Urinary bladder (tissue), 4 donors: ENCODE data around the gene RBM12. TPM values are rescaled to one million over a fixed set of nuclear protein-coding genes. Genes with fewer than 3 reads are reported as not detected.
"Not testable (repeated sequence)": the region's sequence is repeated elsewhere in the genome, so short reads cannot be mapped to it uniquely, and the experiment has no call there.

ENCODE experiments used
- DNase-seq: peaks from one replicate; pipeline ENCODE4 v3.0.0-alpha.2; 2015; ENCODE audit errors: extremely low spot score
- H3K27ac ChIP-seq: one replicate; pipeline ENCODE4 v1.5.1; 2013; ENCODE audit warnings: low read depth, mild to moderate bottlenecking, moderate library complexity
- H3K36me3 ChIP-seq: one replicate; pipeline ENCODE4 v1.6.1; 2013; ENCODE audit warnings: mild to moderate bottlenecking, moderate library complexity; ENCODE audit not compliant: insufficient read depth
- H3K4me1 ChIP-seq: one replicate; pipeline ENCODE4 v1.6.1; 2013; ENCODE audit warnings: mild to moderate bottlenecking, moderate library complexity; ENCODE audit not compliant: insufficient read depth
- H3K4me3 ChIP-seq: one replicate; pipeline ENCODE4 v1.5.1; 2013; ENCODE audit warnings: low read depth, low read length
- WGBS: extraction: QIAGEN DNeasy Blood & Tissue Kit; methylation state at CpG from one replicate; pipeline ENCODE4 v1.1.7; 2013; 5-methylcytosine and 5-hydroxymethylcytosine counted together
- polyA plus RNA-seq: library from polyadenylated mRNA; stranded (reverse); fragments of 200-250 nt; gene quantifications from one replicate; pipeline ENCODE4 v1.2.3, GENCODE V29; 2013
- total RNA-seq: library from RNA; depleted of rRNA; stranded (reverse); fragments of >200 nt; gene quantifications from one replicate; pipeline ENCODE4 v1.2.3, GENCODE V29; 2014
- donor health status: healthy with polysubstance abuse.
- donor health status: healthy.

RBM12 gene, protein sequence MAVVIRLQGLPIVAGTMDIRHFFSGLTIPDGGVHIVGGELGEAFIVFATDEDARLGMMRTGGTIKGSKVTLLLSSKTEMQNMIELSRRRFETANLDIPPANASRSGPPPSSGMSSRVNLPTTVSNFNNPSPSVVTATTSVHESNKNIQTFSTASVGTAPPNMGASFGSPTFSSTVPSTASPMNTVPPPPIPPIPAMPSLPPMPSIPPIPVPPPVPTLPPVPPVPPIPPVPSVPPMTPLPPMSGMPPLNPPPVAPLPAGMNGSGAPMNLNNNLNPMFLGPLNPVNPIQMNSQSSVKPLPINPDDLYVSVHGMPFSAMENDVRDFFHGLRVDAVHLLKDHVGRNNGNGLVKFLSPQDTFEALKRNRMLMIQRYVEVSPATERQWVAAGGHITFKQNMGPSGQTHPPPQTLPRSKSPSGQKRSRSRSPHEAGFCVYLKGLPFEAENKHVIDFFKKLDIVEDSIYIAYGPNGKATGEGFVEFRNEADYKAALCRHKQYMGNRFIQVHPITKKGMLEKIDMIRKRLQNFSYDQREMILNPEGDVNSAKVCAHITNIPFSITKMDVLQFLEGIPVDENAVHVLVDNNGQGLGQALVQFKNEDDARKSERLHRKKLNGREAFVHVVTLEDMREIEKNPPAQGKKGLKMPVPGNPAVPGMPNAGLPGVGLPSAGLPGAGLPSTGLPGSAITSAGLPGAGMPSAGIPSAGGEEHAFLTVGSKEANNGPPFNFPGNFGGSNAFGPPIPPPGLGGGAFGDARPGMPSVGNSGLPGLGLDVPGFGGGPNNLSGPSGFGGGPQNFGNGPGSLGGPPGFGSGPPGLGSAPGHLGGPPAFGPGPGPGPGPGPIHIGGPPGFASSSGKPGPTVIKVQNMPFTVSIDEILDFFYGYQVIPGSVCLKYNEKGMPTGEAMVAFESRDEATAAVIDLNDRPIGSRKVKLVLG
- total RNA-seq (64.8 TPM), polyA plus RNA-seq (25.5 TPM)

- DNase-seq: peak; percentile 82
- under 1% methylated on average over 61 of the region's 61 CpGs for WGBS
- Histone ChIP-seq H3K4me3 (peak within 1 kb of the TSS; percentile 83), H3K36me3 (no peaks in the 10 kb centered on the region), H3K4me1 (peaks cover 3% of the 10 kb centered on the region), H3K27ac (peak within 1 kb of the TSS; percentile 95)
Measured at GRCh38 chr20:35664466-35665206, at the start of gene RBM12, which contains the start of gene CPNE1. TSS of gene RBM12 (minus strand) at chr20:35664900. CDS start at chr20:35655322, 9,578 bp downstream. TSS of gene CPNE1 (minus strand) at chr20:35664900. CDS start at chr20:35632923, 31,977 bp downstream.

DNA sequence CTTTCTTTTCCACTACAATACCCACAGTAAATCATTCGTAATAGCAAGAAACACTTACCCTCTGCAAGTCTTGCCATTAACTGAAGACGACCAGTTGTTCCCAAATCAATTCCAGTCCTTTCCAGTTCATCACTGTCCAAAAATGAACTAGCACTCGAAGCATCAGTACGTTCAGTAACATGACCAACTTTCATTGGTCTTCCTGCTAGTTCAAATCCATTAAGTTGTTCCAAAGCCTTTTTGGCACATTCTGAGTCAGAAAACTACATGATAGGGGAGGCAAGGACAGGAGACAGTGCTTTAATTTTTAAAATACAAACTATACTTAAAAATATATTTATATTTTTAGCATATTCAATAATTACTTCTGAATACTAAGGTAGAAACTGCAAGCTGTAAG is 49.4 kb upstream of the RBM12 start:
- Histone ChIP-seq H3K4me1 (no peaks in the 10 kb centered on the region), H3K36me3 (peaks cover 8% of the 10 kb centered on the region)

DNA sequence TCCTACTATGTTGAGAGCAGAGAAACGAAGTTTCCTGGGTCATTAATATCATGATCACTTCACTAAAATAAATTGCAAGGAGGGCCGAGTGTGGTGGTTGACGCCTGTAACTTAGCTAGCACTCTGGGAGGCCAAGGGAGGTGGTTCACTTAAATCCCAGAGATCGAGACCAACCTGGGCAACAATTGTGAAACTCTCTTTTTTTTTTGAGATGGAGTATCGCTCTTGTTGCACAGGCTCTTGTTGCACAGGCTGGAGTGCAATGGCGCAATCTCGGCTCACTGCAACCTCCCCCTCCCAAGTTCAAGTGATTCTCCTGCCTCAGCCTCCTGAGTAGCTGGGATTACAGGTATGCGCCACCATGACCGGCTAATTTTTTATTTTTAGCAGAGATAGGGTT is 48.4 kb upstream of the RBM12 start:
- not testable (repeated sequence) for DNase-seq, H3K4me1 ChIP-seq, H3K27ac ChIP-seq, H3K4me3 ChIP-seq, H3K36me3 ChIP-seq
- 88% methylated on average over 9 of the region's 9 CpGs for WGBS

More for the DNA sequence above, 49.4 kb upstream of the RBM12 start:
- Histone ChIP-seq H3K4me3 (no peak overlapping the region), H3K27ac (no peak overlapping the region)
- no peak for DNase-seq
- 73% methylated on average over 4 of the region's 4 CpGs for WGBS

GRCh38 chr20:35711588-35712209 is 47.0 kb upstream of the RBM12 start:
- 79% methylated on average over 6 of the region's 6 CpGs for WGBS
- DNase-seq: no peak
- H3K36me3 ChIP-seq: peaks cover 8% of the 10 kb centered on the region
- no peak overlapping the region for H3K4me3 ChIP-seq
- H3K4me1 ChIP-seq: no peaks in the 10 kb centered on the region
- H3K27ac ChIP-seq: no peak overlapping the region

DNA sequence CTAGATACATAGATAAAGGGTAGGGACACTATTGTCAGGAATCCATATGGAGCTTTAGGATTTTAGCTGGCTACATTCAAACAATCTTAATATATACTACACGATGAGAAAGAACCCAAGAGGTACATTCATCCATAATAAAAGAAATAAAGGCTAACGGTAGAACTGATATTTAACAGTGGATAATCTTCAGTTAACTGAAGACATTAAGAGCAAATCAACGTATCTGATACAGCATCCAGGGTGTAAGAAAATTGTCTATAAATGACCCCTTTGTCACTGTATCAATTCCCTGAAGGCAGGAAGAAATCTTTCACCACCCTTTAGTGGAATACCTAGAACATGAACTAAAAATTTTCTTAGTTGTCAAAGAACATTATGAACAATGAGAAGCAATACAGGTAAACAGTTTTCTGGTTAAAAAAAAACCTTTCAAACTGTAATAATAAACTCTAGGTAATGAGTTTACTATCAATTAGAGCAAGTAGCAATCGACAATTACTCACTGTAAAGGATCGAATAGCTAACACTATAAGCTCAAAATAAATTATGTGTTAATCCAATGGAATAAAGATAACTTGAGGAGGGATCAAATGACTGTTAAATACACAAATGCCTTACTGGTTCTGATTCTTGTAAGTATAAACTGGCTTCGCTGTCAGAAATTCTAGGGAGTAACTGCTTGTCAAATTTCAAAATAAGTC is 46.3 kb upstream of the RBM12 start:
- no peak overlapping the region for H3K27ac ChIP-seq
- no peak for DNase-seq
- H3K36me3 ChIP-seq: peaks cover 8% of the 10 kb centered on the region
- H3K4me3 ChIP-seq: no peak overlapping the region
- H3K4me1 ChIP-seq: no peaks in the 10 kb centered on the region
- WGBS: 64% methylated on average over 6 of the region's 6 CpGs

DNA sequence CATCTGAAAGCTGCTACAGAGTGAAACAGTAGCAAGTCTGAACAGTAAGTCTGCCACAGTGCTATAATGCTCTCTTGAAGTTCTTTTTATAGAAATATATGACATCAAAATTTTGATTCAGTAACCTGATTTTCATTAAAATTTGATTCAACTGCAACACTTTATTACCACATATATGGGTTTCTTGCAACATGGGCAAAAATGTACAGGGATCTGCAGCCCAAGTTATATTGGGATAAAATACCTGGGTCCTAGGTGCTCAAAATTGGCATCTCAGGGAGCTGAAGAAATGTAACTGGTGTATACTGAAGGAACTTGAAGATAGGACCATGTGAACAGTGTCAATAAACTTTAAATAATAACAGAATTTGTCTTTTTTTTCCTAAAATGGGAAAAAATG is 45.3 kb upstream of the RBM12 start:
- no peaks in the 10 kb centered on the region for H3K4me1 ChIP-seq
- peaks cover 6% of the 10 kb centered on the region for H3K36me3 ChIP-seq
- DNase-seq: no peak
- no peak overlapping the region for H3K4me3 ChIP-seq
- H3K27ac ChIP-seq: no peak overlapping the region

GRCh38 chr20:35709259-35709658 is 44.6 kb upstream of the RBM12 start:
- 82% methylated on average over 1 of the region's 1 CpG for WGBS
- peaks cover 9% of the 10 kb centered on the region for H3K36me3 ChIP-seq
- no peak overlapping the region for H3K27ac ChIP-seq
- DNase-seq: no peak
- H3K4me3 ChIP-seq: no peak overlapping the region
- H3K4me1 ChIP-seq: no peaks in the 10 kb centered on the region

DNA sequence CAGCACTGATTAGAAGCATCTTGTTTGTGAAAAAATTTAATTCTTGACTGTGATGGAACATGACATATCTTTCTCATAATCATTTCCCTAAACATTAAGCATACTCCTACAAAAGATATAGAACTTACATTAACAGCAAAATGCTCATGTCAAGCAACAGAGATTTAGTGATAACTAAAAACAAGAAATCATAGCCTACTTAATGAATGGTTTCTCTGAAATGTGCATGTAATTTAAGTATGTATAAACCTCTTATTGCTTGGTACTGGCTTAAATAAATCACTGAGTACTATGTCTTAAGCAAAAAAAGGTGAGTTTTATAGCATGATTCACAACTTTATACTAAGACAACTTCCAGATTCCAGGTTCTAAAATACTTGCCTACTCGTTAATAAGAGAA is 43.8 kb upstream of the RBM12 start:
- 49% methylated on average over 1 of the region's 1 CpG for WGBS
- Histone ChIP-seq H3K36me3 (peaks cover 9% of the 10 kb centered on the region), H3K4me1 (no peaks in the 10 kb centered on the region), H3K4me3 (no peak overlapping the region), H3K27ac (no peak overlapping the region)
- no peak for DNase-seq

DNA sequence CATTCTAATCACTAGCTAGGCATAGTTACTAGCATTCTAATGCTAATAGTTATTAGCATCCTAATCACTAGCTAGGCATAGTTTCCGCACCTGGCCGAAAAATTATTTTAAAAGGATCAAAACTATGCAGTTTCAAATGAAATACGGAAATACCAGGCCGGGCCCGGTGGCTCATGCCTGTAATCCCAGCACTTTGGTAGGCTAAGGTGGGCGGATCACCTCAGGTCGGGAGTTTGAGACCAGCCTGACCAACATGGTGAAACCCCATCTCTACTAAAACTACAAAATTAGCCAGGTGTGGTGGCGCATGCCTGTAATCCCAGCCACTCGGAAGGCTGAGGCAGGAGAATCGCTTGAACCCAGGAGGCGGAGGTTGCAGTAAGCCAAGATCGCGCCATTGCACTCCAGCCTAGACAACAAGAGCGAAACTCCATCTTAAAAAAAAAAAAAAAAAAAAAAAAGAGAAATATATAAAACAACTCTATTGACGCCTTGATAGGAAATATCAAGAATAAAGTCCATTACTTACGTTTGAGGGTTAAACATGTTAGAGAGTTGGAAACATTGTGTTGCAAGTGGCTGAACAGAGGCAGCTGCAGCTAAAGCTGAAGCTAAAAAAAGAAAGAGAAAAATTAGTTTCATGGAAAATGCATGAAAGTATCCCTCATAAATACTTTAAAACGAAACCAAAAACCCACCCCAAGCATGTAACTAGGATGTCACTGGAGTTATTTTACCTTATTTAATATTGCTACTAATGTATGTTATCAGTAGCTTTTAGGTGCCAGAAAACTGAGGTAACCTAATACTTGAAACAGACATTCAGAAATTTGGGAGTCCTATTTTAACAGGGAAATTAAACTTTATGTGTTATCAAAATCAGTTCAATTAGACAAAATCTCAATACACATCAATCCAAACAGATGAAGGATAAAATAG is 42.2 kb upstream of the RBM12 start:
- H3K36me3 ChIP-seq, H3K4me1 ChIP-seq, DNase-seq, H3K4me3 ChIP-seq, H3K27ac ChIP-seq: not testable (repeated sequence)
- WGBS: 91% methylated on average over 17 of the region's 17 CpGs

- H3K4me3 ChIP-seq, DNase-seq, H3K27ac ChIP-seq, H3K4me1 ChIP-seq, H3K36me3 ChIP-seq: not testable (repeated sequence)
- 85% methylated on average over 11 of the region's 11 CpGs for WGBS
Measured at GRCh38 chr20:35705894-35706293, 41.2 kb upstream of the RBM12 start.

DNA sequence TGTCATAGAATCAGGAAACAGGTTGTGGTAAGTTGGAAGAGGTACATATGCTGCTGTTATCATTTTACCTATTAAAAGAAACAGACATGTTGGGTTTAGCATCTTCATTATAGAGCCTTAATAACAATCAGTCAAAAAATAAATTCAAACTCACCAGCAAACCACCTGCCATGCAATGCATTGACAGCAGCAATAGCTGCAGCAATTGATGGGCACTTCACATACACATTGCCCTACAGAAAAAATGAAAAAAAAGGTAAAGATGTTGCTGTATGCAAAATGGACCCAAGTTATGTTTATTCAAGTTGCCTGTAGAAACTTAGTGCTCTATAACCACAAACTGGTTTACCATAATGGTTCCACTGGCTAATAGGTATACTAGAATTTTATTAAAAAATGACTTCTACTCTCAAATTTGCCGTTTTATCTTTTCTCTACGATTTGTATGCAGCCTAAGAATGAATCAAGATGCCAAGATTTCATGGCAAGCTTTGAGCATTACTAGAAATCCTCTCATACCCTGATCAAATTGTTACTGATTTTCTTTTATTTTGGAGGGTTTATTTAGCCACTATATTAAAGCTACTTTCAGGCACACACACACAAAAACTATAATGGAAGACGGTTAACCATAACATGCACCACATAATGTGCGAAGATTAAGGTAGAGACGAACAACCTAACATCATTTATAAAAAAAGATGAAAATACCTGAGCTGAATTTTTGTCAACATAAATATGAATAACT is 40.0 kb upstream of the RBM12 start:
- no peak overlapping the region for H3K27ac ChIP-seq
- no peaks in the 10 kb centered on the region for H3K4me1 ChIP-seq
- no peak for DNase-seq
- no peak overlapping the region for H3K4me3 ChIP-seq
- WGBS: 85% methylated on average over 5 of the region's 5 CpGs
- H3K36me3 ChIP-seq: peaks cover 9% of the 10 kb centered on the region
